GM18517 (cell line): ENCODE data around the gene HSPA1B.
"Not testable (repeated sequence)": the region's sequence is repeated elsewhere in the genome, so short reads cannot be mapped to it uniquely, and the experiment has no call there.

Source experiments
- ATAC-seq: cut with Tn5 transposase; IDR thresholded peaks from one replicate; pipeline ENCODE4 v1.9.1; 2021; ENCODE audit warnings: mild to moderate bottlenecking, moderate library complexity; ENCODE audit not compliant: unreplicated experiment

HSPA1B gene

DNA sequence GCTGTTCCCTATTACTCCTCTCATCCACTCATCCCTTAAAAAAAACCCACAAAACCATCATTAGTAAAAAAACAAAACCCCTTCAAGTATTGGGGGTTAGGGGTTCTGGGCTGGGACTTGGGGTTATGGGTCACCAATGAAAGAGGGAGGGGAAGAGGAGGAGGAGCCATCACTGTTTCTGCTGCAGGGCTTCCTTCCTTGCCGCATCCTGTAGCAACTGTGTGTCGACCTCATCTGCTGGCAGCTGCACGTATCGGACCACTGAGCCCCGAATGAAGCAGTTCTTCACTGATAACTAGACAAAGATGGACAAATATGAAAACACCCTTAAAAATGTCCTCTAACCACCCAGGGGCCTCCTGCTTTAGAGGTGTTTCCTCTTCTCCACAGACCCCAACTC, 29.9 kb upstream of the HSPA1B start:
- no peak for ATAC-seq

- no peak for ATAC-seq
Observed at GRCh38 chr6:31799781-31800180, 27.8 kb upstream of the HSPA1B start.

DNA sequence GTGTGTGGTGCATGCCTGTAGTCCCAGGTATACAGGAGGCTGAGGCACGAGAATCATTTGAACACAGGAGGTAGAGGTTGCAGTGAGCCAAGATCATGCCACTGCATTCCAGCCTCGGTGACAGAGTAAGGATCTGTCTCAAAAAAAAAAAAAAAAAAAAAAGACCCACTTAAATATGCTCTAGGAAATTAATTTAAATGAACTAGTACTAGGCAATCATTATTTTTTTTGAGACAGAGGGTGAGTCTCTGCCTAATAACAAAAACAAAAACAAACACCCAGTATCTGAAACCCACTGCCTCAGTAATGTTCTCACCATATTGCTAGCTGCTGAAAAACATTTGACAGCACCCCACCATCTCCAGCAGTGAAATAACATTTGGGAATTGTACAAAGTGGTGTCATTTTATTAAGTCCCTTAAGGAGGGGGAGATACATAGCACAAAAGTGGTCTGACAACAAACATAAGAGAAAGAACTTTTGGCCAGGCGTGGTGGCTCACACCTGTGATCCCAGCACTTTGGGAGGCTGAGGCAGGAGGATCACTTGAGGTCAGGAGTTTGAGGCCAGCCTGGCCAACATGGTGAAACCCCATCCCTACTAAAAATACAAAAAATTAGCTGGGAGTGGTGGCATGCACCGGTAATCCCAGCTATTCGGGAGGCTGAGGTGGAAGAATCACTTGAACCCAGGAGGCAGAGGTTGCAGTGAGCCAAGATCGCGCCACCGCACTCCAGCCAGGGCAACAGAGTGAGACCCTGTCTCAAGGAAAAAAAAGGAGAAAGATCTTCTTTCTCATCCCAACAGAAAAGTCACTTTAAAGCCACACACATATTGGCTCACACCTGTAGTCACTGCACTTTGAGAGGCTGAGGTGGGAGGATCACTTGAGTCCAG, 26.3 kb upstream of the HSPA1B start:
- not testable (repeated sequence) for ATAC-seq

GRCh38 chr6:31805939-31806469, 21.5 kb upstream of the HSPA1B start:
- peak; percentile 7 for ATAC-seq

DNA sequence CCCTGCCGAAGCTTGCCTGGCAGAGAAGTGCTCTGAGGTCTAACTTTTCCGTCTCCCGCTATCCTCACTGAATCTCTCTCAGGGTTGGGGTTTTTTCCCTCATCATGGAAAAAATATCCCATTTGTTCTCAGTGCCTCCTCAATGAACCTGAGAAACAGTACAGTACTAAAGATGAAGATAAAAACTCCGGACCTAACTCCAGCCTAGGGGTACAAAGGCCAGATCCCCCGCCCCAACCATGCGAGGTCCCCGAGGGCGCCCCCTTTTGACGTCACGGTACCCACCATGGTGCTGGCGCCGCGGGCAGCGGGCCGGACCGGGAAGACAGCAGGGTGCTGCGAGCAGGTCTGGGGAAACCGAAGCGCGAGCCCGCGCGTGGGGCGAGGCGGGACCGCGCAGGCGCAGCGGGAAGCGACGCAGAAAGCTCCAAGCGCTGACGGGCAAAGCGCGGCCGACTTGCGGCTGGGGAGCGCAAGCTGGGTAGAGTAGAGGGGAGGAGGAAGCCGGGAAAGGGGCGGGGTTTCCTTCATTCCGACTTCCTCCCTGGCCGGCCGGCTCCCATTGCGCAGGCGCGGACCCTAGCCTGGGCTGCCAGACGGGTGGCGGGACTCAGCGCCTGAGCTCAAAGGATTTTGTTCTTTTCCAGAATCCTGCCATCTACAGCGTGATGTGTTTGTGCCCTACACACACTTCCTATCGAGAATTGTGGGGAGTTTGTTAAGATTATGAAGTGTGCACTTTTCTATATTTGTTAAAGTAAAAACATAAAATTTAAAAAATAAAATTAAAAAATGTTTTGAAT, 20.9 kb upstream of the HSPA1B start, which contains the start of gene LSM2:
LSM2 (minus strand) TSS at position 497 of the 803 bp plus-strand sequence; CDS start at position 288, 209 bp downstream.
- peak; percentile 76 for ATAC-seq

- not testable (repeated sequence) for ATAC-seq
Observed at GRCh38 chr6:31808599-31808998, 18.9 kb upstream of the HSPA1B start.

- ATAC-seq = no peak
Observed at GRCh38 chr6:31811645-31812044, 15.9 kb upstream of the HSPA1B start.

DNA sequence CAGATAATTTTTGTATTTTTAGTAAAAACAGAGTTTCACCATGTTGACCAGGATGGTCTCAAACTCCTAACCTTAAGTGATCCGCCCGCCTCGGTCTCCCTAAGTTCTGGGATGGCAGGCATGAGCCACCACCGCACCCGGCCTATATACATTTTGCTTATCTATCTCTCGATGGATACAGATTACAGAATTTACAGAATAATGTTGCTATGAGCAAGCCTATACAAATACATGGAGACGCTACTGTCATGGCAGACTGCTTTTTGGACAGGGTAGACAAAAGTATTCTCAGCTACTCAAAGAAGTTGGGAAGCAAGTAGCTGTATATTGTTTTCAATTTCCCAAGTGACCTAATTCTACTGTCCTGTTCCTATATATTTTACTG, 14.1 kb upstream of the HSPA1B start:
- ATAC-seq = no peak

- no peak for ATAC-seq
Observed at GRCh38 chr6:31814677-31815024, 12.9 kb upstream of the HSPA1B start.

DNA sequence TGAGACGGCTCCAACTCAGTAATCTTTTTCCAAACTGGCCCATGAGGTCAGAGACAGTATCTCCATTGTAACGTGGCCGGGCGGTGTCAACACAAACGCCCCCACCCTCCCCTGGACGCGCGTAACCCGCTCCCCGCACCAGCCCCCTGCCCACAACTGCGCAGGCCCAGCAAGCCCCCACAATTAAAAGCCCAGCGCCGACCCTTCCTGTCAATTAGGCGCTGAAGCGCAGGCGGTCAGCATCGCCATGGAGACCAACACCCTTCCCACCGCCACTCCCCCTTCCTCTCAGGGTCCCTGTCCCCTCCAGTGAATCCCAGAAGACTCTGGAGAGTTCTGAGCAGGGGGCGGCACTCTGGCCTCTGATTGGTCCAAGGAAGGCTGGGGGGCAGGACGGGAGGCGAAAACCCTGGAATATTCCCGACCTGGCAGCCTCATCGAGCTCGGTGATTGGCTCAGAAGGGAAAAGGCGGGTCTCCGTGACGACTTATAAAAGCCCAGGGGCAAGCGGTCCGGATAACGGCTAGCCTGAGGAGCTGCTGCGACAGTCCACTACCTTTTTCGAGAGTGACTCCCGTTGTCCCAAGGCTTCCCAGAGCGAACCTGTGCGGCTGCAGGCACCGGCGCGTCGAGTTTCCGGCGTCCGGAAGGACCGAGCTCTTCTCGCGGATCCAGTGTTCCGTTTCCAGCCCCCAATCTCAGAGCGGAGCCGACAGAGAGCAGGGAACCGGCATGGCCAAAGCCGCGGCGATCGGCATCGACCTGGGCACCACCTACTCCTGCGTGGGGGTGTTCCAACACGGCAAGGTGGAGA, 12.3 kb upstream of the HSPA1B start, which contains the start of the genes HSPA1A and HSPA1L:
HSPA1A (plus strand) TSS at position 519 of the 814 bp plus-strand sequence; CDS start at position 733, 214 bp downstream.
HSPA1L (minus strand) TSS at position 259 of the 814 bp plus-strand sequence. CDS start 3,311 bp downstream, outside the sequence.
- ATAC-seq = no peak

GRCh38 chr6:31817133-31817928, 10.2 kb upstream of the HSPA1B start:
- not testable (repeated sequence) for ATAC-seq

- ATAC-seq = not testable (repeated sequence)
Observed at GRCh38 chr6:31817929-31818511, 9.5 kb upstream of the HSPA1B start.

DNA sequence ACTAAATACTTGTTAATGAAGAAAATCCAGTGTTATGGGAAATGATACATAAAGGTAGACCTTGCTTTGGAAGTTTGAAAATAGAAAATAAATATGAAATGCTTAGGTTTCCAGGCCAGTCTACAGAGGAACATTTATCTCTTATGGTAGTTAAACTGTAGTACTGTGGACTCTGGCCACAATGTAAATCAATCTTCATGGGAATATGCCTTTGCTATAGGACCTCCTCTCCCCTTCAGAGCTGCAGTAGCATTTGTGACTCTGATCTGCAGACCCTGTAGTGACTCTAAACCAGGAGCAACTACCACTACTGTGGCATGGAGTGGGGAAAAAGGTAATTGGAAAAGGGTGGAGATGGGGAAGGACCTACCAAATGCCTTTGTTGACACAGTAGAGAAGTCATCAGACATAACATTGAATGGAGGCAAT, 7.7 kb upstream of the HSPA1B start:
- no peak for ATAC-seq

DNA sequence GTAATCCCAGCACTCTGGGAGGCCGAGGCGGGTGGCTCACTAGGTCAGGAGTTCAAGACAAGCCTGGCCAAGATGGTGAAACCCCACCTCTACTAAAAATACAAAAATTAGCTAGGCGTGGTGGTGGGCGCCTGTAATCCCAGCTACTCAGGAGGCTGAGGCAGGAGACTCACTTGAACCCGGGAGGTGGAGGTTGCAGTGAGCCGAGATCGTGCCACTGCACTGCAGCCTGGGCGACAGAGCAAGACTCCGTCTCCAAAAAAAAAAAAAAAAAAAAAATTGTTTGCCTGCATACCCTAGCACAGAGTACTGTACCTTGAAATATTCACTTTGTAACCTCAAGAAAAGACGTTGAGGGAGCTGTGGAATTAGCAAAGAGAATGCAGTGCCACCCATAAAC, 7.1 kb upstream of the HSPA1B start:
- not testable (repeated sequence) for ATAC-seq

DNA sequence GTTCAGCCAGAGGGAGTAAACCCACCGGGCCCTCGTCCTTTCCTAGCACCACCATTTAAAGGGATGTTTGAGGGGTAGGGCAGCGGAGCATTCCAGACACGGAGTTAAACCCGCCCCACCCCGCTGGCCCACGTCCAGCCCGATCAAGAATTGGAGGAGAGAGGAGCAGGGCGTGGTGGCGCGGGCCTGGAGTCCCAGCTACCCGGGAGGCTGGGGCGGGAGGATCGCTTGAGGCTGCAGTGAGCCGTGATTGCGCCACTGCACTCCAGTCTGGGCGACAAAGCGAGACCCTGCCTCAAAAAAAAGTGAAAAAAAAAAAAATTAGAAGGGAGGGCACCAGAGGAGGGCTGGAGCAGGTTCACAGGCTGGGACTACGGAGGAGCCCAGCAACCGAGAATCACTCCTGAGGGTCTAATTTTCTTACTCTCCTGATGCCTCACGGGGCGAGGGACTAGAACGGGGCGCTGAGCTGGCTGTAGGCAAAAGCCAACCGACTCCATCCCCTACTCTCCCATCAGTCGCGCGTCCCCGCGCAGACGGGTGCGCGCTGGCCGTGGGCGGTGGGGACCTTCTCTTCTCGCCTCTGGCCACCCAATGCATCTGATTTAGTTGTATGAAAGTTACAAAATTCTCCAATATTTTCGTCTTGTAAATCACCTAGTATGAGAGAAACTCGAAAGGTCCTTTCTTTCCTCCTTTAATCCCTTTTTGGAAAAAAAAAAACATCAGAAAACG, 6.1 kb upstream of the HSPA1B start:
- ATAC-seq = no peak

DNA sequence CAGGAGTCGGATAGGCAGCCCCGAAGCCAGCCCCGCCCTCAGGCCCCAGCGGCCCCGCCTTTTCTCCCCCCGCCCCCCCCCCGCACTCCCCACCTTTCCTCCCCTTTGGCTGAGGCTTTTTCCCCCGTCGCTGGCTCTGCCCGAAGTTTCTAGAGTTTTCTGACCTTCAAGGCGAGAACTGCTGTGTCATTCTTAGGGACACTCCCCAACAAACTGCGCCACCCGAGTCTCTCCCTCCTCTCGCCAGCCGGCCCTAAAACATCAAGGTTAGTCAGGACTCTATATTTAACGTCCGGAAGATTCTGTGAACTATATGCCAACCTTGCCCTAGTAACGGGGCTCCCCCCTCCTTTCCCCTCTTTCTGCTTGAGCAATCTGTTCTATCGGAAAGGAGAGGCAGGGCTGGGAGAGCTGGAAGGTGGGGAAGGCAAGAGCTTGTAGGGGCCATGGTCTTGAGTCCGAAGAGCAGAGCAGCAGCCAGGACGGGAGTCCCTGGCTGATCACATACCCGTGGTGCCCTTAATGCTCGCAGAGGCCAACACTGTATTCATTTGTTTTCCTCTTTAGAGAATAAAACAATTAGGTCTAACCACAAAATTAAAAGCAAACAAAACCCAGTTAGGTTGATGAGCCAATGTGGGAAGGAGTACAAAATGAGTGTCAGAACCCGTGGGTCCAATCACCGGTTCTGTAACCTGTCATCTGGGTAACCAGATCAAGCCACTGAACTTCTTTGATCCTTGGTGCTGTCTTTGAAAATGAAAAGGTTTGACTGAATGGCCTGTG, 5.3 kb upstream of the HSPA1B start:
- ATAC-seq = no peak

DNA sequence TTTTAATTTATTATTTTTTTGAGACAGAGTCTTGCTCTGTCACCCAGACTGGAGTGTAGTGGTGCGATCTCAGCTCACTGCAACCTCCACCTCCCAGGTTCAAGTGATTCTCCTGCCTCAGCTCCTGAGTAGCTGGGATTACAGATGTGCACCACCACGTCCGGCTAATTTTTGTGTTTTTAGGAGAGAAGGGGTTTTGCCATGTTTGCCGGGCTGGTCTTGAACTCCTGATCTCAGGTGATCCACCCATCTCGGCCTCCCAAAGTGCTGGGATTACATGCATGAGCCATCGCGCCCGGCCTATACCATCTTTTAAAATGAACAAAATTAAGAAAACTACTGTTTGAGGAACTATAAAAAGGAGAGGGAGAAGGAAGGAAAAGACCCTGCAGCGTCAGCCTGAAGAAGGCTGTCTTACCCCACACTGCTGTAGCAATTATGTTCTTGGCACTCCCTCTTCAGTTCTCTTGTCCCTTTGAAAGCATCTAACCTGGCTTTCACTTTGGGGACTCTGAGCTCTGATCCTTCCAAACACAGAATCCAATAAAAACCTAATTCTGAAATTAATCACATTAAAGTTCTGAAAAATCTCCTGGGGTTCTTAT, 3.8 kb upstream of the HSPA1B start:
- not testable (repeated sequence) for ATAC-seq
